LHCN-M2 (cell line): Measurements from ENCODE around the gene NME3. TPM values are rescaled to one million over a fixed set of nuclear protein-coding genes. Genes with fewer than 3 reads are reported as not detected.
"Not testable (repeated sequence)": the region's sequence is repeated elsewhere in the genome, so short reads cannot be mapped to it uniquely, and the experiment has no call there.

Source experiments
- DNase-seq: peaks from one replicate; pipeline ENCODE4 v3.0.0-alpha.2; 2012; ENCODE audit warnings: low read depth
- polyA plus RNA-seq: library from polyadenylated mRNA; unstranded; fragments of >200 nt; gene quantifications from one replicate; pipeline ENCODE4 v1.2.1, GENCODE V29; 2012; ENCODE audit warnings: missing spikeins
- total RNA-seq: library from RNA; depleted of rRNA; stranded (reverse); fragments of >200 nt; gene quantifications from 2 replicates; pipeline ENCODE4 v1.2.3, GENCODE V29; 2014; rRNA removed

The NME3 gene
- 50.9 and 53.5 TPM in 2 replicates for total RNA-seq
- polyA plus RNA-seq: 60.7 TPM

GRCh38 chr16:1771188-1771863 lies at the start of gene NME3:
Gene NME3, minus strand, starts transcription at chr16:1771543. Its CDS starts 9 bp downstream, at chr16:1771534.
- DNase-seq: peak; percentile 63

- DNase-seq: no peak
These were observed 49.6 kb upstream of the NME3 start for GRCh38 chr16:1820946-1821290.

GRCh38 chr16:1820096-1820945 lies 49.0 kb upstream of the NME3 start:
- no peak for DNase-seq

- no peak for DNase-seq
These were observed 48.3 kb upstream of the NME3 start for GRCh38 chr16:1819611-1820010.

- DNase-seq: no peak
These were observed 47.7 kb upstream of the NME3 start for GRCh38 chr16:1818873-1819525.

- DNase-seq: no peak
These were observed 47.0 kb upstream of the NME3 start for GRCh38 chr16:1818204-1818872.

- no peak for DNase-seq
These were observed 46.4 kb upstream of the NME3 start for GRCh38 chr16:1817716-1818115.

- DNase-seq: no peak
These were observed 45.9 kb upstream of the NME3 start for GRCh38 chr16:1817276-1817589.

GRCh38 chr16:1816396-1817275 lies 45.3 kb upstream of the NME3 start:
- DNase-seq: no peak

GRCh38 chr16:1815461-1815860 lies 44.1 kb upstream of the NME3 start:
- DNase-seq: peak; percentile 7

- peak; percentile 73 for DNase-seq
These were observed 41.4 kb upstream of the NME3 start for GRCh38 chr16:1812732-1813163.

- DNase-seq: no peak
These were observed 39.2 kb upstream of the NME3 start for GRCh38 chr16:1810536-1810935.

GRCh38 chr16:1810106-1810505 lies 38.8 kb upstream of the NME3 start:
- no peak for DNase-seq

- DNase-seq: no peak
These were observed 38.0 kb upstream of the NME3 start for GRCh38 chr16:1809281-1809801.

GRCh38 chr16:1808691-1809090 lies 37.3 kb upstream of the NME3 start:
- DNase-seq: no peak

- no peak for DNase-seq
These were observed 36.3 kb upstream of the NME3 start for GRCh38 chr16:1807626-1808025.

- no peak for DNase-seq
These were observed 29.4 kb upstream of the NME3 start for GRCh38 chr16:1800701-1801100.

GRCh38 chr16:1799263-1799662 lies 27.9 kb upstream of the NME3 start:
- DNase-seq: not testable (repeated sequence)

GRCh38 chr16:1794908-1795666 lies 23.7 kb upstream of the NME3 start:
- no peak for DNase-seq
